ENCODE measurements around the gene GLTPD2. TPM values are rescaled to one million over a fixed set of nuclear protein-coding genes. Genes with fewer than 3 reads are reported as not detected.

Gene GLTPD2
- total RNA-seq, 2 donors from 2014 or later: 0.88 to 1.6 TPM

DNA sequence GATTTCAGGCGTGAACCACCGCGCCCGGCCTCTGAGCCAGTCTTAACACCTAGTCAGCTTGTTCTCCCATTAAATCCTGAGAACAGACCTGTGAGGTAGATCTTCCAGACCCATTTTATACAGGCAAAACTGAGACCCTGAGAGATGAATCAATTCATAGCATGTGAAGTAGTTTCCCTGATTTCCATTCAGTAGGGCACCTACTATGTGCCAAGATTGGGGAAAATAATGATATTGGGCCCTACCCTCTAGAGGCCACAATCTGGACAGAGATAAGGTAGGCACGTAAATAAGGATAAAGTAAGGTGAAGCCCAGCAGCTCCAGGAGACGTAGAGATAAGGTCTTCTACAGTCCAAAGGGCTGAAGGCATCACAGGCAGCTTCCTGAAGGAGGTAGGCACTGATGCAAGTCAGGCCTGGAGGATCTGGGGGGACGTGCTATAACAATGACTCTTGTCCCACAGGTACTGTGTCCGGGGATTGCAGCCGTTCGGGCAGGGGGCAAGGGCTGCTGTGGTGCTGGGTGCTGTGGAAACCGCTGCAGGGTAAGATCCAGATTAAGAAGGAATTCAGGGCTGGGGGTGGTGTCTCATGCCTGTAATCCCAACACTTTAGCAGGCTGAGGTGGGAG is 8.3 kb upstream of the GLTPD2 start:
- 85 to 88% methylated on average over 10 to 11 of the region's 11 CpGs for WGBS, 2 experiments (ENCODE audit: insufficient coverage in 1 of 2, insufficient read length in 1 of 2)
- H3K27ac ChIP-seq (ENCODE audit: low read depth, low read length): no peak overlapping the region
- H3K27ac Mint-ChIP-seq: no peak overlapping the region
- no peak overlapping the region for H3K4me3 Mint-ChIP-seq
- no peak overlapping the region for H3K9ac ChIP-seq (ENCODE audit: extremely low read depth, low read length, poor library complexity, severe bottlenecking)
- H3K4me3 ChIP-seq (ENCODE audit: low read length): no peak overlapping the region
- H3K9me3 ChIP-seq (ENCODE audit: control insufficient read depth, low read length): no peaks in the 10 kb centered on the region
- no peak for DNase-seq
- H3K9me3 Mint-ChIP-seq: no peaks in the 10 kb centered on the region
- TF ChIP-seq, protein P1, sequence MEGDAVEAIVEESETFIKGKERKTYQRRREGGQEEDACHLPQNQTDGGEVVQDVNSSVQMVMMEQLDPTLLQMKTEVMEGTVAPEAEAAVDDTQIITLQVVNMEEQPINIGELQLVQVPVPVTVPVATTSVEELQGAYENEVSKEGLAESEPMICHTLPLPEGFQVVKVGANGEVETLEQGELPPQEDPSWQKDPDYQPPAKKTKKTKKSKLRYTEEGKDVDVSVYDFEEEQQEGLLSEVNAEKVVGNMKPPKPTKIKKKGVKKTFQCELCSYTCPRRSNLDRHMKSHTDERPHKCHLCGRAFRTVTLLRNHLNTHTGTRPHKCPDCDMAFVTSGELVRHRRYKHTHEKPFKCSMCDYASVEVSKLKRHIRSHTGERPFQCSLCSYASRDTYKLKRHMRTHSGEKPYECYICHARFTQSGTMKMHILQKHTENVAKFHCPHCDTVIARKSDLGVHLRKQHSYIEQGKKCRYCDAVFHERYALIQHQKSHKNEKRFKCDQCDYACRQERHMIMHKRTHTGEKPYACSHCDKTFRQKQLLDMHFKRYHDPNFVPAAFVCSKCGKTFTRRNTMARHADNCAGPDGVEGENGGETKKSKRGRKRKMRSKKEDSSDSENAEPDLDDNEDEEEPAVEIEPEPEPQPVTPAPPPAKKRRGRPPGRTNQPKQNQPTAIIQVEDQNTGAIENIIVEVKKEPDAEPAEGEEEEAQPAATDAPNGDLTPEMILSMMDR (conservative IDR thresholded peaks at IDR 0.05): no peak
- peaks cover 57% of the 10 kb centered on the region for H3K27me3 Mint-ChIP-seq (ENCODE audit: insufficient read depth)
- H3K27me3 ChIP-seq (ENCODE audit: control insufficient read depth, insufficient read depth, low read length, poor library complexity, severe bottlenecking): peaks cover 46% of the 10 kb centered on the region
- H3K4me1 ChIP-seq (ENCODE audit: control insufficient read depth, insufficient read depth, low read length): no peaks in the 10 kb centered on the region
- no peaks in the 10 kb centered on the region for H3K4me1 Mint-ChIP-seq
- H3K36me3 Mint-ChIP-seq (ENCODE audit: low read depth): no peaks in the 10 kb centered on the region
- no peaks in the 10 kb centered on the region for H3K36me3 ChIP-seq (ENCODE audit: control insufficient read depth, insufficient read depth, low read length)

DNA sequence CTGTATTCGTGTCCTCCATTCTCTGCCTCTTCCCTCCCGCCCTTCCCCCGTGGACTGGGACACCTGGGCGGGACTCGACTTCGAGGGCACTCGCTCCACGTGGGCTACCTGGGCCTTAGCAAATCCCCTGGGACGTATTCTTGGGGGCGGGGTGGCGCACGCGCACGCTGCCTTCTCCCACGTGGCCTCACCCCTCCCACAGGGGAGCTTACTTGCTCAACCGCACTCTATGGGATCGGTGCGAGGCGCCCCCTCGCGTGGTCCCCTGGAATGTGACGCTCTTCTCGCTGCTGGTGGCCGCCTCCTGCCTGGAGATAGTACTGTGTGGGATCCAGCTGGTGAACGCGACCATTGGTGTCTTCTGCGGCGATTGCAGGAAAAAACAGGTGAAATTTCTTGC is 6.1 kb upstream of the GLTPD2 start:
- Mint-ChIP-seq H3K36me3 (ENCODE audit: low read depth) (no peaks in the 10 kb centered on the region), H3K4me3 (no peak overlapping the region), H3K4me1 (no peaks in the 10 kb centered on the region), H3K9me3 (no peaks in the 10 kb centered on the region), H3K27me3 (ENCODE audit: insufficient read depth) (peaks cover 76% of the 10 kb centered on the region), H3K27ac (no peak overlapping the region)
- WGBS, 2 experiments (ENCODE audit: insufficient coverage in 1 of 2, insufficient read length in 1 of 2): 75 to 88% methylated on average over 12 to 28 of the region's 28 CpGs
- TF ChIP-seq, protein P1 (conservative IDR thresholded peaks at IDR 0.05): no peak
- Histone ChIP-seq H3K9ac (ENCODE audit: extremely low read depth, low read length, poor library complexity, severe bottlenecking) (no peak overlapping the region), H3K4me1 (ENCODE audit: control insufficient read depth, insufficient read depth, low read length) (no peaks in the 10 kb centered on the region), H3K27ac (ENCODE audit: low read depth, low read length) (no peak overlapping the region), H3K4me3 (ENCODE audit: low read length) (no peak overlapping the region), H3K9me3 (ENCODE audit: control insufficient read depth, low read length) (no peaks in the 10 kb centered on the region), H3K36me3 (ENCODE audit: control insufficient read depth, insufficient read depth, low read length) (no peaks in the 10 kb centered on the region), H3K27me3 (ENCODE audit: control insufficient read depth, insufficient read depth, low read length, poor library complexity, severe bottlenecking) (peaks cover 68% of the 10 kb centered on the region)
- peak; percentile 63 for DNase-seq

DNA sequence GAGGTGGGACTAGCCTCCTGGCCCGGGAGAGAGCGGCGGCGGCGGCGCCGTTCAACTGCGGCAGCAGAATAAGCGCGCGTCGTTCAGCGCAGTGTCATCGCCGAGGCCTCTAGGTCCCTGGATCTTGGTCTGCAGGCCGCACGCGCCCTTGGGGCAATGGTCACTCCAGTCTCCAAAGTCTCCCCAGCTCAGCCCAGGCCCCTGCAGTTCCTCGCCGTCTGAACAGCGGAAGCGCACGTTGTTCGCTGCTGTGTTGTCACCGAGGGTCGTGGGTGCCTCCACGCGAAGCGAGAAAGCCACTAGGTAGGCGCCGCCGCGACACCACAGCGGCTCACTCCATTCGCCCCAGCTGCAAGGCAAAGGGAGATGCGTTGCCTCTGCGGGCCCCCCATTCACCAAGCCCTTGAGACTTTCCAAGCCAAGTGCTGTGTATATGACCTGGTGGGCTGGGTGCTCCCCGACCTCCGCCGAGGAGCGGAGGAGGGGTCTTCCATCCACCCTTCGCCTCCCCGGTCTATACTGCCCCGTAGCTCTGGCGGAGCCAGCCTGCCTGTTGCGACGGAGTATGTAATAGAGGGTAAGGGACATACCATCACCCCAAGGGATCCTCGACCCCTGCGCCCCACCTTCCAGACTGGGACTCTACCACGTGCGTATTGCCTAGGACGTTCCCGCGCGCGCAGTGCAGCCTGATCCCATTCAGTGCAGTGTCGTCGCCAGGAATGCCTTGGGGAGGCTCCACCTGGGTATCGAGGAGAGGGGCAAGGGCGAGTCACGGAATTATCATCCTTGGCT is 3.3 kb upstream of the GLTPD2 start:
- H3K27me3 ChIP-seq (ENCODE audit: control insufficient read depth, insufficient read depth, low read length, poor library complexity, severe bottlenecking): peaks cover 72% of the 10 kb centered on the region
- WGBS, 2 experiments (ENCODE audit: insufficient coverage in 1 of 2, insufficient read length in 1 of 2): 74 to 83% methylated on average over 45 to 61 of the region's 61 CpGs
- H3K27me3 Mint-ChIP-seq (ENCODE audit: insufficient read depth): peaks cover 73% of the 10 kb centered on the region
- H3K36me3 Mint-ChIP-seq (ENCODE audit: low read depth): no peaks in the 10 kb centered on the region
- DNase-seq: peak; percentile 51
- H3K9me3 ChIP-seq (ENCODE audit: control insufficient read depth, low read length): no peaks in the 10 kb centered on the region
- H3K27ac Mint-ChIP-seq: no peak overlapping the region
- TF ChIP-seq, protein P1 (conservative IDR thresholded peaks at IDR 0.05): no peak
- peaks cover 6% of the 10 kb centered on the region for H3K4me1 Mint-ChIP-seq
- no peak overlapping the region for H3K4me3 Mint-ChIP-seq
- no peaks in the 10 kb centered on the region for H3K36me3 ChIP-seq (ENCODE audit: control insufficient read depth, insufficient read depth, low read length)
- no peaks in the 10 kb centered on the region for H3K4me1 ChIP-seq (ENCODE audit: control insufficient read depth, insufficient read depth, low read length)
- no peaks in the 10 kb centered on the region for H3K9me3 Mint-ChIP-seq
- H3K27ac ChIP-seq (ENCODE audit: low read depth, low read length): no peak overlapping the region
- H3K4me3 ChIP-seq (ENCODE audit: low read length): no peak overlapping the region
- no peak overlapping the region for H3K9ac ChIP-seq (ENCODE audit: extremely low read depth, low read length, poor library complexity, severe bottlenecking)

All from endodermal cell (in vitro differentiated cells).